Measurements from ENCODE around the gene SPAG17. TPM values are rescaled to one million over a fixed set of nuclear protein-coding genes. Genes with fewer than 3 reads are reported as not detected.

Gene SPAG17
- total RNA-seq, 1 experiment from 2014 or later = 0.33 TPM

- no TSS peak for BruUV-seq (replicated peaks)
- CTCF ChIA-PET = no interaction called here
- no peaks in the 10 kb centered on the region for H3K9me3 Mint-ChIP-seq (ENCODE audit: low read depth, unreplicated experiment)
- intact Hi-C loops (cut with micrococcal nuclease; ENCODE audit: unreplicated experiment) = no loop called here
- no peak overlapping the region for H3K4me3 Mint-ChIP-seq (ENCODE audit: low read depth, unreplicated experiment)
- H3K36me3 Mint-ChIP-seq (ENCODE audit: insufficient read depth, unreplicated experiment) = no peaks in the 10 kb centered on the region
- no peaks in the 10 kb centered on the region for H3K27me3 Mint-ChIP-seq (ENCODE audit: unreplicated experiment)
- no peak overlapping the region for H3K27ac Mint-ChIP-seq (ENCODE audit: unreplicated experiment)
- TF ChIP-seq CTCF (IDR thresholded peaks at IDR 0.05; ENCODE audit: unreplicated experiment) = no peak
- H3K4me1 Mint-ChIP-seq (ENCODE audit: low read depth, unreplicated experiment) = no peaks in the 10 kb centered on the region
- no peak for DNase-seq
Observed at GRCh38 chr1:117921991-117922390, 263.0 kb downstream of the SPAG17 start.

- no peaks in the 10 kb centered on the region for H3K4me1 Mint-ChIP-seq (ENCODE audit: low read depth, unreplicated experiment)
- TF ChIP-seq CTCF (IDR thresholded peaks at IDR 0.05; ENCODE audit: unreplicated experiment) = no peak
- H3K36me3 Mint-ChIP-seq (ENCODE audit: insufficient read depth, unreplicated experiment) = peaks cover 4% of the 10 kb centered on the region
- intact Hi-C loops (cut with micrococcal nuclease; ENCODE audit: unreplicated experiment) = no loop called here
- H3K27ac Mint-ChIP-seq (ENCODE audit: unreplicated experiment) = no peak overlapping the region
- no TSS peak for BruUV-seq (replicated peaks)
- H3K4me3 Mint-ChIP-seq (ENCODE audit: low read depth, unreplicated experiment) = no peak overlapping the region
- H3K9me3 Mint-ChIP-seq (ENCODE audit: low read depth, unreplicated experiment) = no peaks in the 10 kb centered on the region
- CTCF ChIA-PET = interaction anchor here (0.8 kb wide), 1 partner anchor 22 kb away, joined by 4 read pairs; no protein-coding TSS in a partner anchor
- no peak for DNase-seq
- no peaks in the 10 kb centered on the region for H3K27me3 Mint-ChIP-seq (ENCODE audit: unreplicated experiment)
Observed at GRCh38 chr1:117919376-117919775, 265.7 kb downstream of the SPAG17 start.

GRCh38 chr1:117911051-117911450, 274.0 kb downstream of the SPAG17 start:
- H3K36me3 Mint-ChIP-seq (ENCODE audit: insufficient read depth, unreplicated experiment) = peaks cover 17% of the 10 kb centered on the region
- no peak overlapping the region for H3K4me3 Mint-ChIP-seq (ENCODE audit: low read depth, unreplicated experiment)
- no peak for DNase-seq
- no peaks in the 10 kb centered on the region for H3K9me3 Mint-ChIP-seq (ENCODE audit: low read depth, unreplicated experiment)
- no peaks in the 10 kb centered on the region for H3K27me3 Mint-ChIP-seq (ENCODE audit: unreplicated experiment)
- intact Hi-C loops (cut with micrococcal nuclease; ENCODE audit: unreplicated experiment) = no loop called here
- no peak for TF ChIP-seq CTCF (IDR thresholded peaks at IDR 0.05; ENCODE audit: unreplicated experiment)
- H3K4me1 Mint-ChIP-seq (ENCODE audit: low read depth, unreplicated experiment) = no peaks in the 10 kb centered on the region
- CTCF ChIA-PET = no interaction called here
- BruUV-seq (replicated peaks) = no TSS peak
- no peak overlapping the region for H3K27ac Mint-ChIP-seq (ENCODE audit: unreplicated experiment)

GRCh38 chr1:117905019-117905418, 280.0 kb downstream of the SPAG17 start:
- peaks cover 25% of the 10 kb centered on the region for H3K36me3 Mint-ChIP-seq (ENCODE audit: insufficient read depth, unreplicated experiment)
- intact Hi-C loops (cut with micrococcal nuclease; ENCODE audit: unreplicated experiment) = no loop called here
- no TSS peak for BruUV-seq (replicated peaks)
- no peak overlapping the region for H3K4me3 Mint-ChIP-seq (ENCODE audit: low read depth, unreplicated experiment)
- H3K4me1 Mint-ChIP-seq (ENCODE audit: low read depth, unreplicated experiment) = no peaks in the 10 kb centered on the region
- no peak for DNase-seq
- TF ChIP-seq CTCF (IDR thresholded peaks at IDR 0.05; ENCODE audit: unreplicated experiment) = no peak
- CTCF ChIA-PET = no interaction called here
- H3K27ac Mint-ChIP-seq (ENCODE audit: unreplicated experiment) = no peak overlapping the region
- no peaks in the 10 kb centered on the region for H3K9me3 Mint-ChIP-seq (ENCODE audit: low read depth, unreplicated experiment)
- no peaks in the 10 kb centered on the region for H3K27me3 Mint-ChIP-seq (ENCODE audit: unreplicated experiment)
